Cardiac fibroblast (primary cell): ENCODE data around the gene HIC1.

Experiments
- DNase-seq, 2 donors: peaks; one replicate each; pipeline versions ENCODE4 v3.0.0 to v3.0.0-alpha.2; 2010; ENCODE audit warnings: low read depth in 2 of 2
- H3K4me3 ChIP-seq, 2 donors: replicated peaks in 1 of 2; 1 replicate in 1 of 2; 2 replicates in 1 of 2; pipeline ENCODE4 v1.5.1; 2011; ENCODE audit warnings: low read depth in 2 of 2, low read length in 2 of 2, mild to moderate bottlenecking in 2 of 2, moderate library complexity in 1 of 2
- CTCF ChIP-seq: IDR thresholded peaks from one replicate; pipeline ENCODE4 v1.5.1; 2011; ENCODE audit warnings: low read depth, mild to moderate bottlenecking, low read length, inconsistent platforms

Gene HIC1

DNA sequence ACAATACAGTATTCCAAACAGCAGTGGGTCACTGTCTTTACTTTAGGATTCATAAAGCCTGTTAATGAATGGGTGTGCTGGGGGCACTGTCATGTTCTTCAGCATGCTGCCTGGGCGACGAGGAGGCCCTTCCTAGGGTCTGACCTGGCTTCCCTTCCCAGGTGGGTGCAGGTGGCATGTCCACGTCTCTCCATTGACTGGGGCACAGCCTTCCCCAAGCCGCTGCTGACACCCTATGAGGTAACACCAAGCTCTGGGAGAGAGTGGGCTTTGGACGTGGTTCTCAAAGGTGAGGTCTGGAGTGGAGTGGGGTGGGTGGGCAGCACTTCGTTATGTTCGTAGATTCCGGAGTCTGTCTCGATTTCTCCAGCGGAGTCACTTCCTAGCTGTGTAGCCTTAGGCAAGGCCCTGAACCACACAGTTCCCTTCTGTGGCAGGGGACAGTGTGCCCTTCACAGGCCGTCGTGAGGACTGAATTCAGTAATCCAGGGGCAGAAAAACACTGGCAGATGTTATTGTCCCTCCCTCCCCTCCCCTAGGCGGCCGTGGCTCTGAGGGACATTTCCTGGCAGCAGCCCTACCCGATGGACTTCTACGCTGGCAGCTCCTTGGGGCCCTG is 13.9 kb upstream of the HIC1 start:
- TF ChIP-seq CTCF = no peak
- H3K4me3 ChIP-seq = peak overlapping the region; percentile 78 to 82
- DNase-seq = no peak

- peak; percentile 94 to 96 for DNase-seq
- H3K4me3 ChIP-seq = peak within 1 kb of the TSS; percentile 78 to 82
- peak; percentile 39 for TF ChIP-seq CTCF
Measured at GRCh38 chr17:2041561-2042389, 13.1 kb upstream of the HIC1 start, which contains the start of gene OVCA2. Gene OVCA2 (plus strand): TSS chr17:2042022. CDS start chr17:2042048, 26 bp downstream.

GRCh38 chr17:2042390-2042847 is 12.5 kb upstream of the HIC1 start:
- peak; percentile 40 for TF ChIP-seq CTCF
- peak overlapping the region; percentile 78 to 82 for H3K4me3 ChIP-seq
- DNase-seq = peak; percentile 44 to 64

DNA sequence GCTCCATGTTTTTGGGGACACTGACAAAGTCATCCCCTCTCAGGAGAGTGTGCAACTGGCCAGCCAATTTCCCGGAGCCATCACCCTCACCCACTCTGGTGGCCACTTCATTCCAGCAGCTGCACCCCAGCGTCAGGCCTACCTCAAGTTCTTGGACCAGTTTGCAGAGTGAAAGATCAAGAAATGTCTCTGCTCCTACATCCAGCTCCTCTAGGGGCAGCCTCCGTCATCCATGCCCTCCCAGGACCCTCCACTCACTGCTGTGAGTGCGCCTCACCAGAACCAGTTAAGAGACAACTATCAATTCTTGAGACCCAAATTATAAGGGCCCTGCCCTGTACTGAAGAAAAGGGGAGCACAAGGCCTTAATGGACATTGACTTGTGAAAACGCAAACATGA is 12.0 kb upstream of the HIC1 start:
- peak overlapping the region; percentile 78 to 82 for H3K4me3 ChIP-seq
- TF ChIP-seq CTCF = no peak
- no peak for DNase-seq

- TF ChIP-seq CTCF = no peak
- peak in 1 of 2 donors; percentile 81 for DNase-seq
- no peak overlapping the region for H3K4me3 ChIP-seq
Measured at GRCh38 chr17:2043785-2044184, 11.1 kb upstream of the HIC1 start.

- TF ChIP-seq CTCF = no peak
- H3K4me3 ChIP-seq = no peak overlapping the region
- no peak for DNase-seq
Measured at GRCh38 chr17:2044263-2044894, 10.5 kb upstream of the HIC1 start.
